Adipocyte (in vitro differentiated cells): Measurements from ENCODE around the gene TMEM115.

Experiments
- DNase-seq: peaks from one replicate; pipeline ENCODE4 v3.0.0-alpha.2; 2015; ENCODE audit warnings: low read depth
- H3K27me3 ChIP-seq: replicated peaks from 2 replicates; pipeline ENCODE4 v1.7.0; 2013; ENCODE audit warnings: mild to moderate bottlenecking, low read length, moderate library complexity; ENCODE audit not compliant: control insufficient read depth, insufficient read depth
- H3K36me3 ChIP-seq: 2 replicates; pipeline ENCODE4 v1.7.0; 2013; ENCODE audit warnings: low read length, mild to moderate bottlenecking, moderate library complexity; ENCODE audit not compliant: control insufficient read depth, insufficient read depth, severe bottlenecking
- H3K4me1 ChIP-seq: 2 replicates; pipeline ENCODE4 v1.7.0; 2013; ENCODE audit warnings: mild to moderate bottlenecking, low read length, moderate library complexity; ENCODE audit not compliant: control insufficient read depth, insufficient read depth
- H3K4me3 ChIP-seq: 2 replicates; pipeline ENCODE4 v1.7.0; 2013; ENCODE audit warnings: mild to moderate bottlenecking, low read length, moderate library complexity
- H3K9ac ChIP-seq: 2 replicates; pipeline ENCODE4 v1.7.0; 2013; ENCODE audit warnings: mild to moderate bottlenecking, low read length, moderate library complexity
- H3K9me3 ChIP-seq: 2 replicates; pipeline ENCODE4 v1.7.0; 2013; ENCODE audit warnings: mild to moderate bottlenecking, low read length, moderate library complexity; ENCODE audit not compliant: control insufficient read depth

The TMEM115 gene

GRCh38 chr3:50325497-50326181 is 33.7 kb downstream of the TMEM115 start:
- DNase-seq: no peak
- Histone ChIP-seq H3K36me3 (peaks cover 25% of the 10 kb centered on the region), H3K9me3 (no peaks in the 10 kb centered on the region), H3K4me1 (peaks cover 22% of the 10 kb centered on the region), H3K9ac (no peak overlapping the region), H3K4me3 (no peak overlapping the region), H3K27me3 (no peaks in the 10 kb centered on the region)

DNA sequence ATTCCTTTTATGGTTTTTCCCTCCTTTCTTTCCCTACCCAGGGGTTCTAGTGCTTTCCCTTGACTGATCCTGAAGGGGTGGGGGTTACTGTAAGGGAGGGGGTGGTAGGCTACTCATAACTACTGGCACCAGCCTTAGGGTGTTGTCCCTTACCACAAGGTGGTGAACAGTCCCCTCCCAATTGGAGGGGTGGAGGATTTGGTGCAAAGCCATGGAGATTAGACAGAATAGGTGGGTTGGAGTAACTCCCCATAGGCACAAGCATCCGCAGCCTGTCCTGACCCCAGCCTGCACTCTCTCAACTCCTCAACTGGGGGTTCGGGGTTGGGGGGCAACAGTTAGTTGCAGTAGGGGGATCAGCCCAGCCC is 34.2 kb downstream of the TMEM115 start:
- peaks cover 20% of the 10 kb centered on the region for H3K36me3 ChIP-seq
- H3K4me3 ChIP-seq: no peak overlapping the region
- H3K27me3 ChIP-seq: no peaks in the 10 kb centered on the region
- no peak overlapping the region for H3K9ac ChIP-seq
- no peak for DNase-seq
- H3K4me1 ChIP-seq: peaks cover 27% of the 10 kb centered on the region
- H3K9me3 ChIP-seq: no peaks in the 10 kb centered on the region

GRCh38 chr3:50324351-50325112 is 34.8 kb downstream of the TMEM115 start:
- no peak overlapping the region for H3K4me3 ChIP-seq
- no peak overlapping the region for H3K9ac ChIP-seq
- peaks cover 14% of the 10 kb centered on the region for H3K36me3 ChIP-seq
- peaks cover 31% of the 10 kb centered on the region for H3K4me1 ChIP-seq
- no peaks in the 10 kb centered on the region for H3K9me3 ChIP-seq
- H3K27me3 ChIP-seq: no peaks in the 10 kb centered on the region
- peak; percentile 85 for DNase-seq

DNA sequence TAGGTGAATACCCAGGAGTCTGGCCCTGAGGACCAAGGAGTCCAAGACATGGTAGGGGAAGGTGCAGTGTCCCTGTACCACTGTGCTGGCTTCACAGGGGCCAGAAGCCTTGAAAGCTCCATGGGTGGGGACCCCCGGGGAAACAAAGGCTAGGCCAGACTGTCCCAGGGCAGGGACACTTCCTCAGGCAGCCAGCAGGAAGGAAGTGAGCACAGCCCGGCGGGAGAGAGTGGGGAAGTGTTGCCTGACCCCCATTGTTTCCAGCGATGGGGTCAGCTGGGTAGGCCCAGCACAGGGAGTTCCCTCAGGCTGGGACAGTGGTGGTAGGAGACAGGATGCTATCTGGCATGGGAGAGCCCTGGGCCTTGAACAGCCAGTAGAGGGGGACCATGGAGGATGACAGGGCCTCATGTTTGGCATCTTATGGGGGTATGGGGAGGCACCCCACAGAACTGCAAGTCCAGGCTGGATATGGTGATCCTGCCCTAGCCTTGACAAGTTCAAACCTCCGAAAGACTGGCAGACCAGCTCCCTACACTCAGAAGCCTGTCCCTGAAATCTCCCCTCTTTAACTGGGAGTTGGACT is 35.6 kb downstream of the TMEM115 start:
- peaks cover 30% of the 10 kb centered on the region for H3K4me1 ChIP-seq
- no peak for DNase-seq
- no peak overlapping the region for H3K4me3 ChIP-seq
- no peaks in the 10 kb centered on the region for H3K27me3 ChIP-seq
- peaks cover 18% of the 10 kb centered on the region for H3K36me3 ChIP-seq
- no peak overlapping the region for H3K9ac ChIP-seq
- no peaks in the 10 kb centered on the region for H3K9me3 ChIP-seq

- Histone ChIP-seq H3K9me3 (no peaks in the 10 kb centered on the region), H3K4me3 (no peak overlapping the region), H3K27me3 (no peaks in the 10 kb centered on the region), H3K4me1 (peaks cover 25% of the 10 kb centered on the region), H3K36me3 (peaks cover 24% of the 10 kb centered on the region), H3K9ac (no peak overlapping the region)
- no peak for DNase-seq
These were observed 36.2 kb downstream of the TMEM115 start for GRCh38 chr3:50323092-50323600.

DNA sequence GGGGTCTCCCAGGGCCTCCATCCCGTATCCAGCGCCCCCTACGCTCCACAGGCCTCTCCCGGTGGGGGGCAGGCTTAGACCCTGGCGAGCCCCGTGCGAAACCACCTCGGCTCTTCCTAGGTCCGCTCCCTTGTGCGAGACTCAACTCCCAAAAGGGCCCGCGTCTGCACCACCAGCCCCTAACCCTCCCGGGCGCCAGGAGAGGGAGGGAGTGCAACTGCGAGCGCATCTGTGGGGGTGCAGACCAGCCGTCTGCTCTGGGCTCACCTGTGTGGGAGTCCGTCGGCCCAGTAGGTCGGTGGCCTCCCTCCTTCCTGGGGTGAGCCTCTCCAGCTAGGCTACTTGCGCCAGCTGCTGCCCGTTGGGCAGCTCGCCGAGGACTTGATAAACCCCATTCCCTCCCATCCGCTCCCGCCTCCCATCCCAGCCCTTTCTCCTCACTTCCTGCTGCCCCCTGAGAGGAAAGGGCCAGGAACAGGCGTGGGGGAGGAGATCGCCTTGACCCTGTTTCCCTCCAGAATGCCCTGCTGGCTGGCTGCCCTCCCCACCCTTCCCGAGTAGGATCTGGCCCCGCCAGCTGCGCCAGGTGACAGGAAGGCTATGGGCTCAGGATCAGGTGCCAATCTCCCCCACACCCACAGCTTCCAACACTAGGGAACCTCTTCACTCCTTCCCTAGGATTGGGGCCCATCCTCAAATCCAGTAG is 36.8 kb downstream of the TMEM115 start, which contains the start of gene HYAL2:
TSS of gene HYAL2 (minus strand) at position 360 of the 706 bp plus-strand sequence. CDS start 2,256 bp downstream, outside the sequence.
- no peak for DNase-seq
- Histone ChIP-seq H3K36me3 (peaks cover 30% of the 10 kb centered on the region), H3K4me1 (peaks cover 24% of the 10 kb centered on the region), H3K27me3 (no peaks in the 10 kb centered on the region), H3K4me3 (peak within 1 kb of the TSS; percentile 84), H3K9ac (peak within 1 kb of the TSS; percentile 88), H3K9me3 (no peaks in the 10 kb centered on the region)

- Histone ChIP-seq H3K4me1 (peaks cover 19% of the 10 kb centered on the region), H3K9me3 (no peaks in the 10 kb centered on the region), H3K4me3 (peak overlapping the region; percentile 84), H3K9ac (peak overlapping the region; percentile 71), H3K36me3 (peaks cover 34% of the 10 kb centered on the region), H3K27me3 (no peaks in the 10 kb centered on the region)
- DNase-seq: no peak
These were observed 37.3 kb downstream of the TMEM115 start for GRCh38 chr3:50322115-50322385.

DNA sequence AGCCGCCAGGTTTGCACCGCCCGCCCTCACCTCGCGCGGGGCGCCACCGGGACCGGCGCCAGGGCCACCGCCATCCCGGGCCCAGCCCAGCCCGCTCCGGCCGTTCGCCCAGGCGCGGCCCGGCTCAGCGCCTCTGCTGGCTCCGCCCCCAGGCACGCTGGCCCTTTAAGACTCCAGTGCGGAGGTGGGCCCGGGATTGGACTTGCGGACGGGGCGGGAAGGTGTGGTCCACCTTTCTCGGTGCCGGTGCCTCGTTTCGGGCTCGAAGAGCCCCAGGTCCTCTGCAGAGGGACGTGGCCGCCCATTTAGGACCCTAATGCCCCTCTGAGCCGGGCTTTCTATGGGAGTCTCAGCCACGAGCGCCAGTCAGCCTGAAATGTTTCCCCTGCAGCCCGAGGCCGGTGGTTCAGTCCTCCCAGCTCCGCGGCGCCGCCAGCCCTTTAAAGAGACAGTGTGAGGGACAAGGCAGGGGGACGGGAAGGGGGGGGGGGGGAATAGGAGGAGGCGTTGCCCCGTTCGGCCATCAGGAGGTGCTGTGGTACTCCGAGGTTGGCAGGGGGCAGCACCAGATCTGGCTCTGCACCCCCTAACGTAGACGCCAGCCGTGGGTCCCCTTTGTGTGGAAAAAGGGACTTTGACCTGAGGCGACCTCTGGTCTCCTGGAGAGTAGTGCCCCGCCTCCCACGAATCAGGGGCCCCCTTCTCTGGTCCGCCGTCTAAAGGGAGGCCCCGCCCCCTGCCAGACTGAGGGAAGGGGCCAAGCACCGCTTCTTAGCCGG is 37.8 kb downstream of the TMEM115 start:
- peak overlapping the region; percentile 88 for H3K9ac ChIP-seq
- H3K27me3 ChIP-seq: no peaks in the 10 kb centered on the region
- H3K4me1 ChIP-seq: peaks cover 16% of the 10 kb centered on the region
- peak overlapping the region; percentile 84 for H3K4me3 ChIP-seq
- H3K9me3 ChIP-seq: no peaks in the 10 kb centered on the region
- DNase-seq: peak; percentile 96
- H3K36me3 ChIP-seq: peaks cover 34% of the 10 kb centered on the region

DNA sequence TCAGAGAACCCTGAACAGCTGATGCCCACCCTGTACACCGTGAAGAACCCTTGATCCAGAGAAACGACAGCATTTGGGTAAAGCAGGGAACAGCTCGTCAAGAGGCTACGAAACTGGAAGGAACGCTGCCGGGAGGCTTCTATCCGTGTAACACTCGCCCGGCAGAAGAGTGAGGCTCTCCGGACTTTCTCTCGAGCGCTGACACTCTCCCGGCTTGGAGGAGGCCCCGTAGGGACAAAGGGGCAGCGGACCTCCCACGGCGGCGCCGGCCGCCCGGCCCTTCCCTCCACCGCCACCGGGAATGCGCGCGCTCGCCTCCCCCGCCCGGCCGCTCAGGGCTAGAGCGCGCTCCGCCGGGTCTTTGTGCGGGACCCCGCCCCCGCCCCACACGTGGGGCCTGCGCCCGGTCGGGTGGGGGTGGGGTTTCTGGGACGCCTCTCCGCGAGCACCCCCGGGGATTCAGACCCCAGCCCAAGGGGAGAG is 38.4 kb downstream of the TMEM115 start:
- peaks cover 33% of the 10 kb centered on the region for H3K36me3 ChIP-seq
- DNase-seq: peak; percentile 94

DNA sequence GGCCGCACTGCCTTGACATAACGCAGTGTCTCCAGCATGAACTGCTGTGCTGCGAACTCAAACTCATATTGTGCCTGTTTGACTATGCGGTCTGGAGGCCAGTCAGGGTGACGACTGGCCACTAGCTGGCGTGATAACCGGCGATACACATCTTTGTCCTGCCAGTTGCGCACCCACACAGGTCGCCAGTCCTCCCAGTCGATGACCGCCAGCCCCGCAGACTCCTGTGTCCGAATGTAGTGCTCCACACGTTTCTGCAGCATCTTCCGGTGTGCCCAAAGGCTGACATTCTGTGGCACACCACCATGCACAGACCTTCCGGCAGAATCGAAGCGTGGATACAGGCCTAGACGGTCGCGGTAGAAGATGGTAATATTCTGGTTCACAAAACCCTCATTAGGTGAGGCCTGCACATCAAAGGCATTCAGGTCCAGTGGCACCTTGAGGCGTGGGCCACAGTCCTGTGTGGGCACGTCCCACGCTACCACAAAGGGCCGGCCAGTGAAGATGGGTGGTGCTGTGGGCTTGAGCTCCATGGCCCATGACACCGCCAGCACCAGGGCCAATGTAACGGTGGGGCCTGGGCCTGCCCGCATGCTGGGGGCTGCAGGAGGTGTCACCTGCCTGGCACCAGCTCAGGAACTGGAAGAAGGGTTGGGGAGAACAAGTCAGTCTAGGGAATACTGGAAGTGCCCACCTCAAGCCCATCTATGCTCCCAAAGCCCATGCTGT is 39.3 kb downstream of the TMEM115 start:
- H3K27me3 ChIP-seq: no peaks in the 10 kb centered on the region
- peak overlapping the region; percentile 84 for H3K4me3 ChIP-seq
- H3K9ac ChIP-seq: peak overlapping the region; percentile 88
- H3K9me3 ChIP-seq: no peaks in the 10 kb centered on the region
- no peak for DNase-seq
- H3K36me3 ChIP-seq: peaks cover 28% of the 10 kb centered on the region
- H3K4me1 ChIP-seq: peaks cover 16% of the 10 kb centered on the region

More for the DNA sequence above, 38.4 kb downstream of the TMEM115 start:
- peak overlapping the region; percentile 88 for H3K9ac ChIP-seq
- no peaks in the 10 kb centered on the region for H3K27me3 ChIP-seq
- H3K9me3 ChIP-seq: no peaks in the 10 kb centered on the region
- peak overlapping the region; percentile 84 for H3K4me3 ChIP-seq
- H3K4me1 ChIP-seq: peaks cover 16% of the 10 kb centered on the region
